Stimulated activated CD8-positive, alpha-beta memory T cell treated with anti-CD3 and anti-CD28 coated beads, Interleukin-2, amount 100 ng/mL, for 48 hours (primary cell): ENCODE measurements around the gene CSTF1.

ENCODE experiments used
- DNase-seq, 2 donors: peaks; one replicate each; pipeline ENCODE4 v3.0.0-alpha.2; 2020; ENCODE audit warnings: low read depth in 2 of 2

The CSTF1 gene

DNA sequence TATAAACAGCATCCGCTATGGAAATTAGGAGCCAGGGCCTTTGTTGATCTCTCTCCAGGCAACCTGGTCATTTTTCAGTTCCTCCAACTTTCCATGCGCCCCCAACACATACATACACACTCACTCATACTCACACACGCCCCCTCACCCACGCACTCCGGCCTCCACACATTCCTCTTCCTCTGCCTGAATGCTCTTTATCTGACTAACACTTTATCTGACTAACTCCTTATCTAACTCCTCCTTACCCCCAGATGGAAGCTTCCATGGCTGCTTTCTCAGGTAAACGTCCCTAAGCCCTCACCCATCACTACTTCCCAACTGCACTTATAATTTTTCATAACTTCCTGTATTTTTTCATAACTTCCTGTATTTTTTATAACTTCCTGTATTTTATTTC, 37.1 kb downstream of the CSTF1 start:
- no peak for DNase-seq

DNA sequence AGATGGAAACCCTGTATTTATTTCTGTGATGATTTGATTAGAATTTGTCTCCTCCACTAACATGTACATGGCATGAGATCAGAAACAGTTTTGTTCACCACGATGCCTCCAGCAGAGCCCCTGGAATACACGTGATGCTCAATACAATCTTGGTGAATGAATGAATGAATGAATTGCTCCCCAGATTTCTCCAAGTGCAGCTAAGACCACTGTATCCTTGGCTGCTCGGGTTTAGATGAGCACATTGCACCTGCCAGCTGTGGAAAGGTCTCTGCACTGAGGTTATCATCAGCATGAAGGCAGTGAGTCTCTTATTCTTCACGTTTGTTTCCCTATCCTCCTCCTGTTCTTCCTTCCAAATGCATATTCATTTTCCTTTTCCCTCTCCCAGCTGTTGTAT, 37.5 kb downstream of the CSTF1 start:
- DNase-seq: no peak

DNA sequence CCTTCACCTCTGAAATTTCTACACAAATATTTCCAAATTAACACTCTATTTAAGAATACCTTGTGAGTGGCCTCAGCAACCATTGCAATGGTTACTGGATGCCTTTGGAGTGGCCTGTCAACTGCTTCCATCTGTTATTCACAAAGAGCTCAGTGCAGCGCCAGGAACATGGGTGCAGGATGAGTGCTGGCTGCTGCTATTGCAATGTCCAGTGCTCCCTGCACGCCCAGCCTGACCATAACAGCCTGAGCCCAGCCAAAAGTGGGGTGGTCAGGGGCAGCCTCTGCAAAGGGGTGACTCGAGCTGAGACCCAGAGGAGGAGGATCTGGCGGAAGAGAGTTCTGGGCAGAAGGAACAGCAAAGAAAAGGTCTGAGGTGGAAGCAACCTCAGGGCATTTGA, 38.0 kb downstream of the CSTF1 start:
- DNase-seq: no peak

DNA sequence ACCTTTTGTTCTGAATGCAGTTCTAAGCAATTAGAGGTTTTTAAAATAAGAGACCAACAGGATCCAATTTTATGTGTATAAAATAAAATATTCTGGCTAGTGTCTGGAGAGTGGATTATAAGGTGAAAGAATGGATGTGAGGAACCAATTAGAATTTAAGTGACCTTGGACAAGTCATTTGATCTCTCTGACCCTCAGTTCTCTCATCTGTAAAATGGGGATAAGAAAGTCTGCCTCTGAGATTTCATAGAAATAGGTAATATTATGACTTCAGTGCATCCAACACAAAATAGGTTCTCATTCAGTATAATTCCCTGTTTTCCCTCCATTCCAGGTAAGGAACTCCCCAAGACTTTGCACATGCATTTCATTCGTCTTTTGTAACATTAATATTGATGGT, 38.5 kb downstream of the CSTF1 start:
- no peak for DNase-seq

DNA sequence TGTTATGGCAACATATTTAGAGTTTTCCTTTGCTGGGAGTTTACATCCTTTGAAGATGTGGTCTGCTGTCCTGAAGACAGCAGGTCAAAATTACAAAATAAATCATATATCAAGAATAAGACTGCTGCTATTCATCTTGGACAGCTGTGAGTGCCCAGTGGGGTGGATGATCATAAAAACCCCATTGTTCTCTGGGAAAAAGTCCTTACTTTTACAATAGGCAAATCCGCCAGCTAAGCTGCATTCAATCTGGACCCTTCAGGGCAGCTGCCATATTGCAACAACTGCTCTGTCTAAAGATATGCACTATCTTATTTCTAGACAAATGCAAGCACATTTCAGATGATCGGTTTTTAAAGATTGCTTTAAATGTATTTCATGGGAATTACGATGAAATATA, 39.0 kb downstream of the CSTF1 start:
- no peak for DNase-seq

DNA sequence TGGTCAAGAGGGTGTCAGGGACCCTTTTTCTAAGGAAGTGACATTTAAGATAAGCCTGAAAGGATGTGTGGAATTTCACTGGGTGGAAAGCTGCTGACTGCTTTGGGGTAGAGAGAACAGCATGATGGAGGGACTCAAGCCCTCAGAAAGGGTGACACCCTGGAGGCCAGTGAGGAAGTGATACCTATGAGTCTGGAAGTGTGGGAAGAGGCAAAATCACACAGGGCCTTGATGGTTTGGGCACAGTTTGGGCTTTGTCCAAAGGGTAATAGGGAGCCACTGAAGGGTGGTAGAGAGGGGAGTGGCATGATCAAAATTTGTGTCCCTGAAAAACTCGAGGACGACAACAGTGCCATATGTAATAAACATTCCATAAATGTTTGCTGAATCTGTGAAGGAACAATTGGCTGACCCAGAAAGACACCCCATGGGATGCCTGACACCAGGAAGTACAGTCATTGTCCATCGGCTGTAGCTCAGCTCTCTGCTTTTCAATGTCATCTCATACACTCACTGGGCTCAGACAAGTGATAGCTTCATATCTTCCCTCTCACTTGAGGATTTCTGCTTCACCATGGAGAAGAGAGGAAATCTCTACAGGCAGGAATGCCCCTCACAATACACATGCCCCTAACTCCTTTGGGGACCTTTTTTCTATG, 40.9 kb downstream of the CSTF1 start:
- DNase-seq: no peak

DNA sequence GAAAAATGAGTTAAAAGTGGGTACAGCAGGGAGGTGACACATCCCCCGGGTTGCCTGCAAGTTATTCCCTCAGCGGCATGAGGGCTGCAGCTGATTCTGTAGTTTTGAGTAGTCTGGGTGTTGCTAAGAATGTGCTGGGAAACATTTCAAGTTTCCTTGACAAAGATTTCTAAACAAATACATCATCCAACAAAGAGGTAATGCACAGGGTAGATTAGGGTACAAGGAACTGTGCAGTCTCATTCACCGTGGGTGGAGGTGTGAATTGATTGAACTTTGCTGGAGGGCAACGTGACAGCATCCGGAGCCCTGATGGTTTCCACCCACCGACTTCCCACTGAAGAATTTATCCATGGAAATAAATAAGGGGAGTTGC, 41.4 kb downstream of the CSTF1 start:
- DNase-seq: no peak

DNA sequence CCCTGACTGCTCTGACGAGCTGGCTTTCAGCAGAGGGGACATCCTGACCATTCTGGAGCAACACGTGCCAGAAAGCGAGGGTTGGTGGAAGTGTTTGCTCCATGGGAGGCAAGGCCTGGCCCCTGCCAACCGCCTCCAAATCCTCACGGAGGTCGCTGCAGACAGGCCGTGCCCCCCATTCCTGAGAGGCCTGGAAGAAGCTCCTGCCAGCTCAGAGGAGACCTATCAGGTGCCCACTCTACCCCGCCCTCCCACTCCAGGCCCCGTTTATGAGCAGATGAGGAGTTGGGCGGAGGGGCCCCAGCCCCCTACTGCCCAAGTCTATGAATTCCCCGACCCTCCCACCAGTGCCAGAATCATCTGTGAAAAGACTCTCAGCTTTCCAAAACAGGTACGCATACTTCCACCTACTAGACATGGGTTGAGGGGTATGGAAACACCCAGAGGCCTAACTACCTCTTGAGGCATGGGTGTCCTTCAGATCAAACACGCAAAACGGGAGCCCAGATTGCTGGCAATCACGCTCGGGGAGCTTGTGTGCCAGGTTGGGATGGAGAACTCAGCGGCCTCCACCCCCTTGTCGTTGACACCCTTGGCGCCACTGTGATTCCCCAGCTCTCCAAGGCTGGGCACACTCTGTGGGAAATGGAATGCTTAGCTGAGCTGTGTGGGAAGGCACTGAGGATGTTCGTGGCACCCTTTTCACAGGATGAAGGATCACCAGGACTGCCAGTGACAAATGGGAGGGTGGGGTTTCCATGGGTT, 44.9 kb downstream of the CSTF1 start:
- no peak for DNase-seq

DNA sequence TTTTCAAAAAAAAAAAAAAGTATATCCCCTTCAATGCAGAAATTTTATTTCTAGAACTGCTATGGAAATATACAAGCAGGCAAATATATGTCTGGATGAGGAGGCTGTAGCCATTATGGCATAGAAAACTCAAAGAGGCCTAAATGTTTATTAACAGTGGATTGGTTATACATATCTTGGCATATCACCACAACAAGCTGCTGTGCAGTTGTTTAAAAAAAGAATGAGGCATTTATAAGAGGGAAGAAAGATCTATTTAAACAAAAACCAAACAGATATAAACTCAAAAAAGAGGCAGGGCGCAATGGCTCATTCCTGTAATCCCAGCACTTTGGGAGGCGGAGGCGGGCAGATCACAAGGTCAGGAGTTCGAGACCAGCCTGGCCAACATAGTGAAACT, 45.8 kb downstream of the CSTF1 start:
- DNase-seq: no peak

DNA sequence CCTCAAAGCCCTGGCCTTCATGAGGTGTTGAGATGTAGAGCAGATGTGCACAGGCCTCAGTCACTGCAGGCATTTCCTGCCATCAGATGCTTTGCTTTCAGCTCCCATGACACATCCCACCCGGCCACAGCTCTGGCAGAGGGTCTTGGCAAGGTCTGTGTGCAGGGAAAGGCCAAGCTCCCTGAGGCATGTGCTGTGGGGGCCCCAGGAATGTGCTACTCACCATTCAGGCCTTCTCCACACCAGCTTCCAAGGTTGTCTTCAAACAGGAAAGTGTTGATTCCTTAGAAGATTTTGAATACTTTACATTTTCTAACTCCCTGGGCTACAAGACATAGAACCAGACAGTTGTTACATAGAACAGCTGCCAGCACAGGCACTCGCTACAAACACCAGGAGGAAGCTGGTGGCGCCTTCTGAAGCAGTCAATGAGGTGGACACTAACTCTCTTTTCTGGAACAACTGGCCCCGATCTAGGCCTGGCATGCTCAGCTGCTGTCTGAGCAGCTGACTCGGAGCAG, 47.4 kb downstream of the CSTF1 start:
- DNase-seq: no peak

DNA sequence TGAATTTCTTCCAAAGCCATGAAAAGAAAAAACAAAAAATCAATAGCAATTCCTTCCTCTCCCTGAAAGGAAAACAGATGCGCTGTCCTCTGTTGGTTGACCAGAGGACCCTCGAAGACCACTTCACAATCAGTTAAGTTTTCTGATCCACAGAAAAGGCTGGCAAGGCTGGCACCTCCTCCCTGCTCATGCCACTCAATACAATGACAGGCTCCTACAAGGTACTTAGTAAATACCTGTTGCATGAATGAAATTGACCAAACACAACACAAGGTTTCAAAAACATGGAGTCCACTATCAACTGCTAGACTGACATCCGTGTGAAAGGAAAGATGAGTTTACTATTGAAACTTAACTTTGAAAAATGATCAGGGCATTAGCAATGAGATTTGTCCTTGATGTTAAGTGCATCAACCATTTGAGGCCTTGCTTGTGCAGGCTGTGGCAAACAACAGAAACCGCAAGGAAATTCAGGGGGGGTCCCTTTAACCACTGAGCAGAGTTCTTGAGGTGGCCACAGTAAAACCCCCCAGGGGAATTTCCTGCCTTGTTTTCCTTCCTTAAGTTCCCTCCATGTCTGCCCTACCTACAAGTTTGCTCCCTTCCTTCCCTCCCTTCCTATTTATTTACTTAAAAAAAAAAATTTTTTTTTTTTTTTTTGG, 48.0 kb downstream of the CSTF1 start:
- peak; percentile 41 to 52 for DNase-seq

DNA sequence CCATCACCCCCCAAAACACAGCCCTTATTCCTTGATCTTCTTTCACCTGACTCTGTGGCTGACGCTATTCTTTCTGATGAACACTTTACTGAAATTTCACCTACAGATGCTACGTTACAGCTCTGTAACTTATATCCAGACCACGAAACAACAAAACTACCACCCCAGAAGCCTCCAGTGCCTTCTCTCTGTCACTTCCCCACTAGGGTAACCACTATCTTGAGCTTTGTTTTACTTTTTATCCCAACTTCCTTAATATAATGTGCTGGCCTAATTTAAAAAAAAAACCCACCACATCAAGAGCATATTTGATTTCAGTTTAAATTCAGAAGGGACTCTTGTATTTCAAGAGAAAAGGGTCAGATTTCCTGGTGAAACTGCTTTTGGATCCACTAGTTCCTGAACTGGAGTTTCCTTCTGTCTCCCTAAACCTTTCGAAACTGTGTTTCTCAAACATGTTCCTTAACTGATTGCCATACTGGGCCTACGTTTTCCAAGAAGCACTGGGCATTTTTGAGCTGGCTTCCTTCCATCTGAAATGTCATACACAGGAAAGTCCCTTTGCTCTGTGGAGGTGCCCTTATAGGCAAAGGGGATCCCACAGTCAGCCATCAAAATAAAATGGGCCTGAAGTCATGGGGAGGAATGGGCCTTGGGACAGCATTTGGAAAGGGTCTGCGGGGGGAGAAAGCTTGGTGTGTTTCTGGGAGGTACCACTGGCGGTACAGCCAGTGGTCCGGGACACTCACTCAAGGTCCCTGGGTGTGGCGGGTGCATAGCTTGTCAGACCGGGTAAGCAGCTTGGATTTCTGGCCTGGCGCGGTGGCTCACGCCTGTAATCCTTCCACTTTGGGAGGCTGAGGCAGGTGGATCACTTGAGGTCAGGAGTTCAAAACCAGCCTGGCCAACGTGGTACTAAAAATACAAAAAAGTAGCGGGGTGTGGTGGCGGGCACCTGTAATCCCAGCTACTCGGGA, 50.2 kb downstream of the CSTF1 start:
- no peak for DNase-seq

DNA sequence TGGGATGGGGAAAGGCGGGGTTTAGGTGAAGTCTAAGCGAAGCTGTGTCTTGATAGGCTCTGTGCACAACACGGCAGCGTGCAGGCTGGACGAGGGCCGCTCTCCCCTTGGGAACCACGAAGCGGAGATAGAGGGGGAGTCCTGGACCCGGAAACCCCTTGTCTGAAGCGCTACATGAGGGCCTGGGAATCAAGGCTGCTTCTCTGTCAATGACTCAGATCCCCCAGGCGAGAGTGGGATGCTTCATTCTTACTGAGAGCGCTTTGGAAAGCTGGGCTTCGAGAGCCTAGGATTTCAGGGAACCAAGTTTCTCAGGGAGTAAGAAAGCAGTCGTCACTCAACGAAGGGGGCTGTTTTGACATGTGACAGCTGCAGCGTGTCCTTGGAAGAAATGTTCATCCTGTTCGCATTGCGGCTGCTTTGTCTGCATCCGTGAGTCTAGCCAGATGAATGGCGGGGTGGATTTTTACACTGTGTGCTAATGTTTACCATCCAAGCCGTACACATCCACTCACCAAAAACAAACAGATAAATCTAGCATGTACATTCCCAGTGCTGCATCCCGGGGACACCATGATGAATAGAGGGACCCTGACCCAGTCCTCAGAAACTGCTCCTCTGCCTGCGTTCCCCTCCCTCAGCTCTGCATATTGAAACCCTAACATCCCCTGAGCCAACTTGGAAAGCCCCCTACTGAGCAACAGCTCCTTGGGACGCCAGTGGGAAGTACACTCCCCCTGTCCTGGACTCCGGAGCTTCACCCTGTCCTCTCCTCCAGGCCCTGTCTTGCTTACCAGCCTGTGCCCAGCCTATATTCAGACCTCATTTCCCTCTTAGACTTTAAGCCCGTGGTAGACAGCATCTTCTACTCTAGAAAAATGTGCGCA, 51.5 kb downstream of the CSTF1 start:
- no peak for DNase-seq

DNA sequence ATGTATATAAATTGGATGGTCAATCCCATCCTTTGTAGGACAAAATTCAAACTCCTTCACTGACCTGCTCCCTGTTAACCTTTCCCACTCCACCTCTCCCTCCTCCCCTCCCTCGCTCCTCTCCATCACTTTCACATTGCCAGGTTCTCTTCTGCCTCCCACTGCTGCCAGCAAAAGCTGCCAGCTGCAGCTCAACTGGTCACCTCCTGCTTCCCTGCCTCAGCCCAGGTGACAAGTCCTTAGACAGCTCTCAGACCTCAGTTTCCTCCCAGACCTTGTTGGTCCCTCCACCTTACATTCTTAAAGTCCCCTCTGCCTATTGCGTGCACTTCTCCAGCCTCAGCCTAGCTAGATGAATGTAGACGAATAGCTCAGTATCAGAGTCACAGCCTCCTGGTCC, 52.7 kb downstream of the CSTF1 start:
- no peak for DNase-seq

DNA sequence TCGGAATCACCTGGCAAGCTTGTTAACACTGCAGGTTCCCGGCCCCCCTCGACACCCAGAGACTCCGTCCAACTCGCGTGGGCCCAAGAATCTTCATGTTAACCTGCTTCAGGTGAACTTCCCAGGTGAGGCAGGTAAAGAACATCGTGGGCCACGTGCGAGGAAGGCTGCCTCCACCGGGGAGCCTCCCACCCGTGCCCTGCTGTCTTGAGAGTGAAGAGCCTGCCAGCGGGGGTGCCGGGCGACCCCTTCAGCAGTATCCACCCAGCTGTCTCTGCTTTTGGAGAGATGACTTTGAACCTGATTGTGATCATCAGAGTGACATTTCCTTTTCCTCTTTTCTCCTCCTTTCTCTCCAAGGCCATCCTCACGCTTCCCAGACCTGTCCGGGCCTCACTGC, 53.1 kb downstream of the CSTF1 start:
- DNase-seq: no peak

DNA sequence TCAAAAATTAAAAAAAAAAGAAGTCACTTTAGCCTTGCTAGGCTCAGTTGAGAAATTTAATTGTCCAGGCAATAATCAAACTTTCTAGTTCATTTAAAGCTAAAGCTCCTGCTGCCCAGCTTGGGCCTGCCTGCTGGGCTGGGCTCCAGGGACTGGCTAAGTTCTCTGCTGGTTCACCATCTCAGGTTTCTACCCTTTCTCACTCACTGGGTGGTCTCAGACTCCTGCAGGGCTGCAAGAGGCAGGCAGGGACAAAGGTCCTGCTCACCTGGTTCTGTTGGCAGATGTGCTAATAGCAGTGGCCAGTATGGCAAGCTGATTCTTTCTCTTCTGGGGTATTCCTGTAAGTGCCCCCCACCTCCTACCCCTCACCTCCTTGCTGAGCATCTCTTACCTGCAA, 54.8 kb downstream of the CSTF1 start:
- DNase-seq: no peak

DNA sequence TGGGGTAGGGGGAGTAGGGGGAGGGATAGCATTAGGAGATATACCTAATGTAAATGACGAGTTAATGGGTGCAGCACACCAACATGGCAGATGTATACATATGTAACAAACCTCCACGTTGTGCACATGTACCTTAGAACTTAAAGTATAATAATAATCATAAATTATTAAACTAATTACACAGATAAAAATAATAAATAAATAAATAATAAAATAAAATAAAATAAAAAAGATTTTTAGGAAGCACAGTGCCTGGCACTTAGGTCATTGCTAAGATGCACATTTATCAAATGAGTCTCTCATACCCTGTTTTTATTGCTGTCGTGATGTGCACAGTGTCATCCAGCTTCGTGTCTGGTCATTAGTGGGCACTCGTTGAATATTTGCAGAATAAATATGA, 57.0 kb downstream of the CSTF1 start:
- no peak for DNase-seq

DNA sequence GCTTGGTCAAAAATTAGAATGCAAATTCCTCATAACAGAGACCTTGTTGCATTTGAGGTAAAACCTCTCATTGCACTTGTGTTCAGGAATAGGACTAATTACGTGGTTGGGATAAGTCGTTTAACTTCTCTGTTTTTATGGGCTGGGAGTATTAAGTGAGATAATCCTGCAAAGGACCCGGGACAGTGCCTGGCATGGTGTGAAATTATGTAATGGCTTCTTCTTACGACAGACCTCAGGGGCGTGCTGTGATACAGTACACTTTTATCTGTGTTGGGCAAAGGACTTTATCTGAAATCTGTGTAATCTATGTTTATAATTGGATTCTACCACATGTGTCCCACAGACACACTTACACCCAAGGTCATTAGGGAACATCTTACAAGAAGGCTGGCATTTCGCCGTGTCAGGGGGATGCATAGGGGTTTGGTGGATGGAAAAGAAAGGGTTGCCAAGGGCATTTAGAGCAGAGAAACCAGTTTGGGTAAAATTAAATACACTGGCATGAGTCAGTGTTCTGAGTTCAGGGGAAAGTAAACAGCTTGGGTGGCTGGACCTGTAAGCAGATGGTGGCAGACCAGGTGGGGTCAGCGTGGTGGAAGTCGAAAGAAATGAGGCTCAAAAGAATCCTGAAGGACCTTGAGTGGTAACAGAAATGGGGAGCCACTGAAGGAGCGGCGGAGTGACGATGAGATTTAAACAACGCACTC, 58.8 kb downstream of the CSTF1 start:
- no peak for DNase-seq

DNA sequence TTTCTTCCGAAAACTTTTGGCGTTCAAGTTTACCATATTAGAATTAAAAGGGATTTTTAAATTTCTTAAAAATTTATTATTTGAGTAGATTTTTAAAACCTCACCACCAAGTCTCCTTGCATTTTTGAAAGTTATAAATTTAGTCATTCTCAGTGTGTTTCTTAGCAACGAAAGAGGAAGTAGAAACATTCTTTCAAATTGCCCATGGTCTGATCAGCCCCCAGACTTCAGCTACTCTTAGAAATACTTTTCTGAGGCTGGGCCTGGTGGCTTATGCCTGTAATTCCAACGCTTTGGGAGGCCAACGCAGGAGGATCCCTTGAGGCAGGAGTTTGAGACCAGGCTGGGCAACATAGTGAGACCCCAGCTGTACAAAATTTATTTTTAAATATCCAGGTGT, 60.9 kb downstream of the CSTF1 start:
- no peak for DNase-seq

DNA sequence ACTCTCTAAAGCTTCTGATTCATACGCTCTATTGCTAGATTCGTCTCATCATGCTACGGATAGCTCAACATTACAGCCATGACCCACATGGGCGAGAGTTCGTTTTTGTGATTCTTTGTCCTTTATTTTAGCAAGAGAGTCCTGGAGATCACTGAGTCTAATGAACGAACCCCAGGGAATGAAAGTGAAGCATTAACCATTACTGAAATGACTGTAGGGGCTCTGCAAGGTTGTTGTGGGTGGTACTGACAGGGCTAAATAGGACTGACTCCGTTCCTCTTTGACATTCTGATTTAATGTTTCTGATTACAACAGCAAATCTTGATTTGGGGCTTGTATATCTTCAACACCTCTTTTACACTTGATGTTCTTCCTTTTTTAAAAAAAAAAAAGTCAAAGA, 62.3 kb downstream of the CSTF1 start:
- DNase-seq: no peak
